HG03469 (cell line): ENCODE data around the gene ASB15.
"Not testable (repeated sequence)": the region's sequence is repeated elsewhere in the genome, so short reads cannot be mapped to it uniquely, and the experiment has no call there.

ENCODE experiments used
- ATAC-seq: cut with Tn5 transposase; IDR thresholded peaks from one replicate; pipeline ENCODE4 v1.9.1; 2021; ENCODE audit warnings: mild to moderate bottlenecking, moderate library complexity, moderate number of reproducible peaks; ENCODE audit not compliant: unreplicated experiment

The ASB15 gene

DNA sequence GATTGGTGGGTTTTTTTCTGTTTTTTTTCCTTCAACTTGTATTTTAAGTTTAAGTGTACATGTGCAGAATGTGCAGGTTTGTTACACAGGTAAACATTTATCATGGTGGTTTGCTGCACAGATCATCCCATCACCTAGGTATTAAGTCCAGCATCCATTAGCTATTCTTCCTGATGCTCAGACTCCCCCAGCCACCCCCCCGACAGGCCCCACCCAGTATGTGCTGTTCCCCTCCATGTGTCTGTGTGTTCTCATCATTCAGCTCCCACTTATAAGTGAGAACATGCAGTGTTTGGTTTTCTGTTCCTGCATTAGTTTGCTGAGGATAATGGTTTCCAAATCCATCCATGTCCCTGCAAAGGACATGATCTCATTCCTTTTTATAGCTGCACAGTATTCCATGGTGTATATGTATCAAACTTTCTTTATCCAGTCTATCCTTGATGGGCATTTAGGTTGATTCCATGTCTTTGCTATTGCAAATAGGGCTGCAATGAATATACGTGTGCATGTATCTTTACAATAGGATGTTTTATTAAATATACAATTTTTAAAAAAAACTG lies 32.5 kb downstream of the ASB15 start:
- not testable (repeated sequence) for ATAC-seq

DNA sequence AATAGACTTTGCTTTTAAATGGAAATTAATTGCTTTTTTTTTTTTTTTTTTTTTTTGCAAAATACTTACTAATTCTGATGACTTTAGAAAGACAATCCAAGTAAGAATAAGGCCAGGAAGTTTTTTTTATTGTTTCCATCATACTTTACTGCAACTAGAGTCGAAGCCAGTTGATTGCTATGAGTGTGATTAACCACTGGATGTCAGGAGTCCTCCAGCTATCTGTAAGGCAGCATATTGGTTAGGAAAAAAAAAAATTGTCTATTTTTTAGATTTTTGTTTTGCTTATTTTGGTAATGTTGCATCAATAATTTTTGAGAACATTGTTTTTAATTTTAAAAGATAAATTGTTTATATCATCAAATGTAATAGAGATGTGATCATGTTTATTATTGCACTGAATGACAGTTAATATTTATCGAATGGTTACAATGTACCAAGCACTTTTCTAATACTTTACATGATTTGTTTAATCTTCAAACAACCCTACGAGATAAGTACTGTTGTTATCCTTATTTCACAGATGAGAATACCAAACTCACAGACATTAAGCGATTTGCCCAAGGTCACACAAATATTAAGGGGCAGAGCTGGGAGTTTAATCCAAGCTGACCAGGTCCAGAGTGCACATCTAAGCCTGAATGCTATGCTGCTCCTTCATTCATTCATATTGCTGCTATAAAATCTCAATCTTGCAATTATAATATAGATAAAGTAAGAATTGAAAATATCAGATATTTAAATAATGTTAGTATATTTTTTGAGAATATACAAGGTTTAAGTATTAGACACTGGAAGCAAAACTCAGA lies 34.1 kb downstream of the ASB15 start:
- no peak for ATAC-seq

DNA sequence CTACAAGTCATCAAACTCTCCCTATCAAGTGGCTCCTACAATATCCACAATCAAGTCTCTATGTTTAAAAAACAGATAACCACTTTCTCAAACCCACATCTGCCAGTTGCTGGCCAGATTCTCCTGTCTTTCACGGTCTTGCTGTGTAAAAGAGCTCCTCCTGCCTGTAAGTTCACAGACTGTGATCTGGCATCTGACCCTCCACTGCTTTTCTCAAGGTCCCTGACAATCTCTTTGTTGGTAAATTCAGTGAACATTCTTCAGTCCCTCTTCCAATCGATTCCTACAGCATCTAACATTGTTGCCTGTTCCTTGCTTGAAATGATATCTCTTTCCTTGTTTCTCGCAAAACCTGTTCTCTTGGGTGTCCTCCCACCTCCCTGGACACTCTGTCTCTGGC lies 35.6 kb downstream of the ASB15 start:
- no peak for ATAC-seq

DNA sequence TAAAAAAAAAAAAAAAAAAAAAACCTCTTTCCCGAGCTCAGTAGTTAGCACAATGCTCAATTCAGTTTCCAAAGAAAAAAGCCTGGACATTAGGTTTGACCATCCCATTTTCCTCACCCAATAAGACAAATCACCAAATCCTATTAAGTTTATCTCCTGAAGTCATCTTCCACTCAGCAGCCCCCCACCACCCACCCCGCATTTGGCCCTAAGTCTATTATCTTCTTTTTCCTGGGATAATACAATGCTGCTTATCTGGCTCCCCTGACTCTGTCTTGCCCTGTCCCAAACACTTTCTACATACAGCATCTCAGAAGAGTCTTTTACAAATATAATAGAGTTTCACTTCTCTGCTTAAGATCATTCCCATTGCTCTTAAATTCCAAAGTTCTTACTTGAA lies 36.3 kb downstream of the ASB15 start:
- ATAC-seq, result no peak

DNA sequence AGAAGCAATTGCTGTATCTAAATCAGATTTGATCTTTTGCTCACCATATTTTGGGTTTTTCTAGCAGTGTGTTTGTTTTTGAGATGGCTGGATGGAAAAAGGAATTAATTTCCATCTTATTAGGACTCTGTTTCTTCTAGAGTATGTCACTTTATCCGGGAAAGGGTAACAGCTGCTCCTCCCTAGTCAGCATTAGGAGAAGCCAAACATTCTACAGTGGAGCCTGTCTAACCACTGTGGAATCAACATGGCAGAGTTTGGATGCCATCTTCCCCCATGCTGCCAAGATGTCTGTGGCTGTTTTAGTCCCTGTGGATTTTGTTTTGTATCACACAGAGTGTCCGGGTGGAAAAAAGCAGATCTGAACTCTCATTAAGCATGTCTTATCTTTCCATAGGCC lies 38.0 kb downstream of the ASB15 start:
- ATAC-seq, result no peak

DNA sequence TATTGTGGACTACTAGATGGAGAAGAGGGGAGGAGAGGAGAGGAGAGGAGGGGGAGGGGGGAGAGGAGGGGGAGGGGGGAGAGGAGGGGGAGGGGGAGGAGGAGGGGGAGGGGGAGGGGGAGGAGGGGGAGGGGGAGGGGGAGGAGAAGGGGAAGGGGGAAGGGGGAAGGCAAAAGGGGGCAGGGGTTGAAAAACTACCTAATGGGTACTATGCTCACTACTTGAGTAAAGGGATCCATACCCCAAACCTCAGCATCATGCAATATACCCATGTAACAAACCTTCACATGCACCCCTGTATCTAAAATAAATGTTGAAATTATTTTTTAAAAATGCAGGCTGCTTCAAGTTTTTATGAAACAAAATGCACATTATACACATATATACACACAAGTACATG lies 39.0 kb downstream of the ASB15 start:
- ATAC-seq, result no peak

DNA sequence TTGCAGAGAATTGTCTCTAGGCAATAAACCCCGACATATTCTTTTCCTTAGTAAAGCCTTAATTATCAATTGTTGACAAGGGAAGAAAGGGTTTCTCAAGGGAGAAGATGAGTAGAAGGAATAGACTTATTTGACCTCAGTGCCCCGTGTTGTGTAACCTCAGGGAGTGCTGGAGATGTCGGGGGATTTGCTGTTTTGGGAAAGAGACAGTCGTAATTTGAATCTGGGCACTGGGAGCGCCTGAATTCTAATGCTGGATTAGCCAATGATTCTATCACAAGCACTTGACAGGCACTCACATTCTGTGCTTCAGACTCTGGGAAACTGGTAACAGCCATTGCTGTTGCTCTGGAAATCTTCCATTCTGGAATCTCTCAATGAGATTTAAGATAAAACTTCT lies 40.3 kb downstream of the ASB15 start:
- no peak for ATAC-seq

DNA sequence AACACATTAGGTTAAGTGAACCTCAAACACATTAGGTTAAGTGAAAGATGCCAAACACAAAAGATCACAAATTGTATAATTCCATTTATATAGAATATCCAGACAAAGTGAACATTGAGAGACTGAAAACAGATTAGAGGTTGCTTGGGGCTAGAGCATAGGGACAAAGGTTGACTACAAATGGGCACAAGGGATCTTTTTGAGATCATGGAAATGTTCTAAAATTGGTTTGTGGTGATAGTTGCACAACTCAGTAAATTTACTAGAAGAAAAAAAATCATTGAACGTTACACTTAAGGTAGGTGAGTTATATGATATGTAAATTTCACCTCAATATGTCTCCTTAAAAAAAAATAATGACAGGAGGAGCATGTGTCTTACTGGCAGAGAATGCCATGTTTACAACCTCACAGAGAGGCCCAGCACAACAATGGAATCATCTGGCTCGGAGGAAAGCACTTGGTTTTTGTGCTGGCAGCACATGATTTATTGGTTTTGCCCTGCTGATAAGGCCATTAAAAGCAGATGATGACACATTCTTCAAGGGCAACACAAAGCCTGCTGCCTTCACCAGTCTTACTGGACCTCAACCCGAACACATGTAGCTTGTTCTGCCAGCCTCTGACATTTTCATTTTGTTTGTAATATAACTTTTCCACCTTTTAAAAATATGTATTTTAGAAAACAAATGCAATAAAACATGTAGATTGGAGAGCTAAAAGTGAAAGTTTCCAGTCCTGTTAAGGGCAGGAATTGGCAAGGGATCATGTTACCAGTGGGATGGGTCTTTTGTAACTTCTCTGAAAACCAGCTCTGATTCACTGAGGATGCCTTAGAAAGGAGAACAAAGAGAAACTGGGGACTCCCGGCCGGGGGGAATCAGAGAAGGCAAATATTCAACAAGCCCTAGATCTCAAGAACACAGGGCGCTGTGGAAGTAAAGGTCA lies 42.1 kb downstream of the ASB15 start:
- ATAC-seq, result no peak

DNA sequence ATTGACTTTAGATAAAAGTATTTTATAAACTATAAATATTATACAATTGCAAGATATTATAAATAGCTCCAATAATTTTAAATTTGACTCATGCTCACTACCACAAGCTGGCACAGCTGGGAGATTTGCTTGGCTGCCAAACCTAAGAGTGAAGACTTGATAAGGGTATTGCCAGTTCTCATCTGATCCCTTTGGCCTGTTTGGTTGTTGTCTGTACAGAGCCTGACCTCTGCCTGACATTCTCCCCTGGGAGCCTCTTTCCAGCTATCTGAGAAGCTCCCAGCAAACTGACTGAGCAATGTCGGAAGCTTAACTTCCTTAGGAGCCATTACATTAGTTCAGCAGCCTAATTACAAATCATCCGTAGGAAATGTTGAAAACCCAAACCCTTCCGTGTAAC lies 43.9 kb downstream of the ASB15 start:
- no peak for ATAC-seq

DNA sequence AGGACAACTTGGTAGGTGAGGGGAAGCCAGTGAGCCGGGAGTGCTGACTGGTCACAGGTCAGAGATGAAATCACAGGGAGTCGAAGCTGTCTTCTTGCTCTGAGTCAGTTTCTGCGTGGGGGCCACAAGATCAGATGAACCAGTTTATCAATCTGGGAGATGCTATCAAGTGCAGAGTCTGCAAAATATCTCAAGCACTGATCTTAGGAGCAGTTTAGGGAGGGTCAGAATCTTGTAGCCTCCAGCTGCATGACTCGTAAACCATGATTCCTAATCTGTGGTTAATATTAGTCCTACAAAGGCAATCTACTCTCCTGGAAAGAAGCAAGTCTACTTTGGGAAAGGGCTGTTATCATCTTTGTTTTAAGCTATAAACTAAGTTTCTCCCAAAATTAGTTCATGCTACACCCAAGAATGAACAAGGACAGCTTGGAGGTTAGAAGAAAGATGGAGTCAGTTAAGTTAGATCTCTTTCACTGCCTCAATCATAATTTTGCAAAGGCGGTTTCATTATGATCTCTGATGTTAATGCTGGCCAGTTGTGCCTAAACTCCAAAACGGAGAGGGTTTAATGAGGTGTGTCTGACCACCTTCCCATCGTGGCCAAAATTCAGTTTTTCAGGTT lies 45.6 kb downstream of the ASB15 start:
- no peak for ATAC-seq

DNA sequence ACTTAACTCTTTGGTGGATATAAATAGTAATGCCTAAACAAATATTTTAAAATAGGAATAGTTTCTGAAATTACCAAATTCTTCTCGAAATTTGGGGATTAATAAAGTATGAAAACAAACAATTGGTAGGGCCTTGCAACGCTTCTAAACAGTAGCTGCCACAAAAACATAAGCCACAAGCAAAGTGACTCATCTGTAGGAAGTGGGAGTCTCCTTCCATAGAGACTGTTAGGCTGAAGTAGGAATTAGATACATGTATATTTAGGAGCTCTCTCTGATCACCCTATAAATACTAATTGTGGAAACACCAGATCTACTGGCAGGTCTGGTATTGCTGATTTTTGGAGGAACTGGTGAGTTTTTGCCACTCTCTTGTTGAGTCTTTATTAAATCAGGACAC lies 48.3 kb downstream of the ASB15 start:
- no peak for ATAC-seq

DNA sequence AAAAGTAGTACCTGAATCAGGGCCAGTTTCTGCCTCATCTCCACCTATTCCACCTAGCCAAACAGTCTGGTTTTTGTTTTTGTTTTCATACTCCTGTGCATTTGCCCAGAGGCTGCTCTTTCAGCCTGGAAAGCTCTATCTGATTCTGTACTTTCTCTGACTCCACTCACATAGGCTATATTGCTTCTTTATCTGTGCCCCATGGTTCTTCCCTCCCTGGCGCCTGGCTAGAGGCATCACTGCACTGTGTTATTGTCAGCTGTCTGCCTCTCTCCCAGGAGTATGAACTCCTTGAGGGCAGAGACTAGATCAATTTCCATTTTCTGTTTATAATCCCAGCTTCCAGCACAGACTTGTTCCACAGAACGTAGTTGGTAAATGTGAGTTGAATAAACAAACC lies 49.0 kb downstream of the ASB15 start:
- no peak for ATAC-seq

DNA sequence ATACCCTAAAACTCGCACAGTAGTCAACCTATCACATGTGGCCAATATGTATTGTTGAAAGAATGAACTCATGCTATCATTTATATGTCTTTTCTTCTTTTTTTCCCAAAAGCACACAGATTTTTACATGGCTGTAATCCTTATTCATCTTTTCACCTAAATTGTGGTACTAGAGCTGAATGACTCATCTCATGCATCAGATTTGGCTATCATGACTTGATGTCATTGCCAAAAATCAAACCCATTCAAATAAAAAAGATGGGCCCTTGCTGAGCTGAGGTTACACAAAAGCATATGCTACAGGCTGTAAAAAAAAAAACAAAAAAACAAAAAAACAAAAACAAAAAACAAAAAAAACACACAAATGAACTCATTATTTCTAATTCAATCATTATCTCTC lies 50.8 kb downstream of the ASB15 start:
- ATAC-seq, result no peak

DNA sequence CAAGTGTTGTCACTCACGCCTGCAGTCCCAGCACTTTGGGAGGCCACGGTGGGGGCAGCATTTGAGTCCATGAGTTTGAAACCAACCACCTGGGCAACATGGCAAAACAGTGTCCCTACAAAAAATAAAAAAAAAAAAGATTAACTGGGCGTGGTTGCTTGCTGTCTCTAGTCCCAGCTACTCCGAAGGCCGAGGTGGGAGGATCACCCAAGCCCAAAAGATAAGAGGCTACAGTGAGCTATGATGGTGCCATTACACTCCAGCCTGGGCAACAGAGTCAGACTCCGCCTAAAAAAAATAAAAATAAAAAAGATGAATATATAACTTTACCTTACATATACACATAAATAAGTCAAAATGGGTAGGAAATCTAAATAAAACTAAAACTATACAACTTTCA lies 51.5 kb downstream of the ASB15 start:
- no peak for ATAC-seq

DNA sequence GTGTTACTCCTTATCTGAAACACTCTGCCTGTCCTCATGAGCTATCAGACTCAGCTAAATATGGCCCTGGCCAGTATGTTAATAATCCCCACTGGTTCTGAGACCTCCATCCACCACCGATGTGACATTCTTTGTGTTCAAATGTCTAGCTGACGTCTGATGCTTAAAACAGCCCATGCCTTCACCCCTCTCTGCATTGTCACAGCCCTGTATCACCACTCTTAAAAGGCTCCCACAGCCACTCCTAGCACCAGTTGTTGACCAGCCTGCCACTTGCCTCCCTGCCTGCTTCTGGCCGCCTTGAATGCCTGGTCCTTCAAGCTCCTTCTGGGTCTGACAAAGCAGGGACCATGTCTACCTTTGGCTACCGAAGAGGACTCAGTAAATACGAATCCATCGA lies 54.0 kb downstream of the ASB15 start, which contains the start of gene LMOD2:
LMOD2 (plus strand) TSS at position 253 of the 400 bp plus-strand sequence; CDS start at position 351, 98 bp downstream.
- no peak for ATAC-seq

DNA sequence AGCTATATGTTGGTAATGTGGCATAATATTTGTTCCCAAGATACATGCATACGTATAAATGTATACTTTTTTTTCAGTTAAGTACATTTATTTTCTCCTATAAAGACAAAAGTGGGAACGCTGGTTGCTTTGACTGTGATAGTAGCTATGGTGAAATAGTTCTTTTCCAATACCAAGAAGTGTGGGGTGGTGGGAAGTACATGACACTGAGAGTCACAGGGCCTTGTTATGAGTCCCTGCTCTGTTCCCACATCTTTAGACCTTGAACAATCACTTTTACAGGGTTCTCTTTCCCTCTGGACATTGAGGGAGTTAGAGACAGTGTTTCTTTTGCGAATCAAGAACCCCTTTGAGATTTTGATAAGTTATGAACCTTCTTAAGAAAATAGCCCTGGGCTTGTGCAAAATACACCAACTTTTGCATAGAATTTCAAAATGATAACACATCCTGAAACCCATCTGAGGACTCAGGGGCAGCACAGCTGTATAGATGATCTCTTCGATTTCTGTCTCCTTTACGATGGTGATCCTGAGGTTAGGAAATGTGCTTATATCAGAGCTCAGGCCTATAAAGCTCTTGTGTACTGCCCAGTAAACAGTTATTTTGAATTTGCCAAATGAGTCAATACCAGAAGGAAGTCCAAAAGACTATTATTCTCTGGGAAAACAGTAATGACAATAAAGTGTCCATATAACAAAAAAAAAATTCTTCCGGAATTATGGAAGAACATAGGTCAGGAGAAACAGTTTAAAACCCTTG lies 55.1 kb downstream of the ASB15 start:
- ATAC-seq, result no peak

DNA sequence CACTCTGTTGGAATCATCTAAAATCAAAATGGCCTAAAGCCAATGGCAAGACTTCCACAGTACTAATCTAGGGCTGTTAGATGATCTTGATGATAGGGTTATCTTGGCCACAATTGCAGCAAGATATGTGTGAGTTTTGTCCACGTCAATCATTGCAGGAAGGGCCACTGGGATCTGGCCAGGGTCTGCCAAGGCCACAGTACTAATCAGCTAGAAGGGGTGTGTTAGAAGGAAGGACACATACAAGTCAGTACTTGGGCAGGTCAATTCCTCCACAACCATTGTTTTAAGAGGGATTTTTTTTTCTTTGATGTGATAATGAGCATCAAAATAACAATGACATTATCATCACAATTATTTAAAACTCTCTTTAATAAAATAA lies 55.7 kb downstream of the ASB15 start:
- no peak for ATAC-seq

DNA sequence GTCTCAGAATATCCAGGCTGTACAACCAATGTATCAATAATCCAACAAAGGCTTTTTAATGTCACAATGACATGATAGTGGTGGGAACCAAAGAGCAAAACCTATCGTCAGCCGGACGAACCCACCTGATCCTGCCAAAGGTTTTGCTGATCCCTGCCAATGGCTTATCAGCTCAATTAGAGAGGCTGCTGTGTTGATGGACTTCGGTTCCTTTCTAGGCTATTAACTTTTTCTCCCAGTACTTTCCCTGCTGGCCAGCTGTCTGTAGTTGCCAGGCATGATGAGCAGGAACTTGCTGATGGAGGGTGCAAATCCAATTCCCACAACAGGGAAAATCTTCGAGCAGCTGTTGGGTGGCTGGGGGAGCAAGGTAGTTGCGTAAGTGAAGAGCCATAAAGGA lies 56.4 kb downstream of the ASB15 start:
- no peak for ATAC-seq

DNA sequence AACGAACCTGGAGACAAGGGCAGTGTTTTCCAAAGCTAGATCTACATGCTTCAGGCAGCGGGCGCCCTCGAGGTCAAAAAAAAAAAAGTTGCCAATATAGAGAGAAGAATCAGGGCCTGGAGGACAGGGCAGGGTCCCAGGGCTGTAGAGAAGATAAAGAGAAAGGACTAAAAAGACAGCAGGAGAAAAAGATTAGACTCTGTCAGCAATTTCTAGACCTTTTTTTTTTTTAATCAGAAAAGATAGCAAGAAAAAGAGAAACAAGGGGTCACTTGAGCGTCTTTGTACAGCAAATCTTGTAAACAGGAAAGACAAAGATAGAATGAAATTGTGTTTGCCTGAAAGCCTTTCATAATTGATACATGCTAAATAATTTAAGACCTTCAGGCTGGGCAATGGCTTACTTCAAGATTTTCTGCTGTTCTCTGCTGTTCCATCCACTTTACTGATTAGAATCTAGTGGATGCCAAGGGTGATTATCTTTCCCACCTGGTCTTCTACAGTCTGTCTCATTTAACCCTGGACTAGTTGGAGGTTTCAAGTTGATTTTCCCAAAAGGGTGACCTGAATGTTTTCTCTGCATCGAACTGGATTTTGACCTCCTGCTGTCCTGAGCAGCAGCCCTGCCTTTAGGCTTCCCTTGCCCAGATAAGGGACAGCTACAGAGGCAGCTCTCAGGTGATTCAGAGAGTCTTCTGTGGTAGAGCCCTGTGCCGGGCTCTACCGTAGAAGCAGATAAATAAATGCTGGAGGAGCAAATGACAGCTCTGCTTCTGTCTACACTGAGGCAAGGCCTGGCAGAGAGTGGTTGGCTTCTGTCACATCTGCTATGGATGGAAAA lies 59.1 kb downstream of the ASB15 start:
- ATAC-seq, result no peak

DNA sequence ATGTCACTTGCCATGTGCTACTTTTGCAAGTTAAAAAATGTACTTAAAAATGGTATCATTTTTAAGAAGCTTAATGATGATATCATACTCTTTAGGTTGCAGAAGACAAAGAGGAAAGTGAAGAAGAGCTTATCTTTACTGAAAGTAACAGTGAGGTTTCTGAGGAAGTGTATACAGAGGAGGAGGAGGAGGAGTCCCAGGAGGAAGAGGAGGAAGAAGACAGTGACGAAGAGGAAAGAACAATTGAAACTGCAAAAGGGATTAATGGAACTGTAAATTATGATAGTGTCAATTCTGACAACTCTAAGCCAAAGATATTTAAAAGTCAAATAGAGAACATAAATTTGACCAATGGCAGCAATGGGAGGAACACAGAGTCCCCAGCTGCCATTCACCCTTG lies 60.1 kb downstream of the ASB15 start:
- no peak for ATAC-seq
